HG03558 (cell line): Measurements from ENCODE around the gene ZNF93.
"Not testable (repeated sequence)": the region's sequence is repeated elsewhere in the genome, so short reads cannot be mapped to it uniquely, and the experiment has no call there.

Experiments used
- ATAC-seq: cut with Tn5 transposase; IDR thresholded peaks from one replicate; pipeline ENCODE4 v1.9.1; 2021; ENCODE audit warnings: moderate number of reproducible peaks; ENCODE audit not compliant: unreplicated experiment; ENCODE audit errors: extremely low read depth

The ZNF93 gene

GRCh38 chr19:19933432-19934314 lies 32.9 kb downstream of the ZNF93 start:
- ATAC-seq, result not testable (repeated sequence)

GRCh38 chr19:19937403-19937802 lies 36.7 kb downstream of the ZNF93 start:
- ATAC-seq, result no peak

GRCh38 chr19:19938449-19938848 lies 37.7 kb downstream of the ZNF93 start:
- no peak for ATAC-seq

GRCh38 chr19:19943848-19944582 lies 43.3 kb downstream of the ZNF93 start:
- no peak for ATAC-seq

- ATAC-seq, result no peak
These were observed 43.8 kb downstream of the ZNF93 start for GRCh38 chr19:19944583-19944880.

GRCh38 chr19:19946226-19946625 lies 45.5 kb downstream of the ZNF93 start:
- ATAC-seq, result no peak

GRCh38 chr19:19948800-19949199 lies 48.1 kb downstream of the ZNF93 start:
- no peak for ATAC-seq

- no peak for ATAC-seq
These were observed 54.5 kb downstream of the ZNF93 start for GRCh38 chr19:19955208-19955607.

GRCh38 chr19:19956434-19957075 lies 55.8 kb downstream of the ZNF93 start:
- no peak for ATAC-seq

GRCh38 chr19:19957766-19958165 lies 57.0 kb downstream of the ZNF93 start:
- not testable (repeated sequence) for ATAC-seq

GRCh38 chr19:19959151-19959799 lies 58.5 kb downstream of the ZNF93 start:
- not testable (repeated sequence) for ATAC-seq

- ATAC-seq, result no peak
These were observed 63.7 kb downstream of the ZNF93 start for GRCh38 chr19:19964416-19964815.

GRCh38 chr19:19966126-19966525 lies 65.4 kb downstream of the ZNF93 start:
- ATAC-seq, result not testable (repeated sequence)

GRCh38 chr19:19966862-19967261 lies 66.1 kb downstream of the ZNF93 start:
- ATAC-seq, result no peak
